Heart left ventricle (tissue), 13 donors: Measurements from ENCODE around the gene FOXP1.

Experiments
- POLR2A ChIP-seq, 2 donors: fragments of 450-650 bp; IDR thresholded peaks; one replicate each; pipeline ENCODE4 v1.6.1; 2017; ENCODE audit warnings: antibody characterized with exemption in 2 of 2, mild to moderate bottlenecking in 2 of 2, moderate library complexity in 2 of 2
- TF ChIP-seq, protein P1 (sequence below), 12 donors: fragments of 200-600 bp; sonication (generic) in 4 of 12; IDR thresholded peaks; one replicate each; pipeline versions ENCODE4 v1.5.0 to v1.8.0; 2018 to 2022; ENCODE audit warnings: antibody characterized with exemption in 12 of 12, mild to moderate bottlenecking in 5 of 12
- donor health status: ischemic (EF 13 %, LVEDD 7.1; RV severe dilation, severe dysfunction).
- donor health status: DM: no; HTN: yes; CAD: no.
- donor health status: DM: no; HTN: no; CAD: no.
- donor health status: ischemic (EF 25% LVEDD 6.9; RV normal size, moderate dysfunction).
- donor health status: ischemic (EF 25% LVEDD 5.7; RV mildly dilated, moderate dysfunction).
- donor health status: ischemic (EF 35%, LVEDD 5.7; RV mildly dilated, moderate dysfunction).
- donor health status: nonischemic (EF 11% LVEDD 7.7; RV severe dilation, severe dysfunction).
- donor health status: DM: yes; HTN: yes; CAD: no.
- donor health status: PGD.
- donor health status: ischemic (EF 29% LVEDD 5.4; RV normal size, mild dysfunction).
- donor health status: nonischemic (EF 23%, LVEDD 6.1; RV moderate dilation, normal function).

DNA sequence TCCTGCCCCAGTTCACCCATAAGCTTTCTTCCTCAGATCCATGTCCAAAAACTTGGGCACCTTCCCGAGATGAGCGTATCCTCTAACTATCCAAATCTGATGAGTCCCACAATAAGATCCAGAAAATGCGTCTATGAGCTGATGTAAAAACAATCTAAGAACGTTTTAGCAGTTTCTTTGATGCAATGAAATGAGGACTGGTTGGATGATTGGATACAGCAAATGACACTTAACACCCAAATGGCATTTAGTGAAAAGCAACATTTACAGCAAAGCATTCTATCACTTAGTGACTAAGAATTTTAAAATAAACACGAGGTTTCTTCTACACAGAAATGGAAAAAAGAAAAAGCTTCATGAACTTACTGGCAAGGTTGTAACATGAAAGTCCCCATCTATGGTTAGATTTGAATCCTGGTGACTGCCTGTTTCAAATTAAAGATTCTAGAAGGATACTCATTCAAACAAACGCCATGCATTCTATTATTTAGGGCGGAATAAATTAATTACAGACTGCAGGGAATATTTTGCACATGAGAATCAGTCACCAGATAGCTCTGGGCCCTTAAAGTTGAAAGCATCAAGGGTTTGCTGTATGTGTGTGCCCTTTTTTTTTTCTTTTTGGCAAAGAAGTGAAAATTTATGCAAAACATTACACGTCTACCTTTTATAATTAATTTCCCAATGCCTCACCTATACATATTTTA lies 598.6 kb downstream of the FOXP1 start:
- TF ChIP-seq, protein P1, sequence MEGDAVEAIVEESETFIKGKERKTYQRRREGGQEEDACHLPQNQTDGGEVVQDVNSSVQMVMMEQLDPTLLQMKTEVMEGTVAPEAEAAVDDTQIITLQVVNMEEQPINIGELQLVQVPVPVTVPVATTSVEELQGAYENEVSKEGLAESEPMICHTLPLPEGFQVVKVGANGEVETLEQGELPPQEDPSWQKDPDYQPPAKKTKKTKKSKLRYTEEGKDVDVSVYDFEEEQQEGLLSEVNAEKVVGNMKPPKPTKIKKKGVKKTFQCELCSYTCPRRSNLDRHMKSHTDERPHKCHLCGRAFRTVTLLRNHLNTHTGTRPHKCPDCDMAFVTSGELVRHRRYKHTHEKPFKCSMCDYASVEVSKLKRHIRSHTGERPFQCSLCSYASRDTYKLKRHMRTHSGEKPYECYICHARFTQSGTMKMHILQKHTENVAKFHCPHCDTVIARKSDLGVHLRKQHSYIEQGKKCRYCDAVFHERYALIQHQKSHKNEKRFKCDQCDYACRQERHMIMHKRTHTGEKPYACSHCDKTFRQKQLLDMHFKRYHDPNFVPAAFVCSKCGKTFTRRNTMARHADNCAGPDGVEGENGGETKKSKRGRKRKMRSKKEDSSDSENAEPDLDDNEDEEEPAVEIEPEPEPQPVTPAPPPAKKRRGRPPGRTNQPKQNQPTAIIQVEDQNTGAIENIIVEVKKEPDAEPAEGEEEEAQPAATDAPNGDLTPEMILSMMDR (IDR thresholded peaks at IDR 0.05), result no peak
- no peak for TF ChIP-seq POLR2A (IDR thresholded peaks at IDR 0.05)
